WTC11 (cell line): ENCODE data around the gene HCST. TPM values are rescaled to one million over a fixed set of nuclear protein-coding genes. Genes with fewer than 3 reads are reported as not detected.

Source experiments
- ATF1 ChIP-seq: sonication (generic); formaldehyde crosslinking; IDR thresholded peaks from 2 replicates; pipeline ENCODE4 v1.8.1; 2023; ENCODE audit warnings: mild to moderate bottlenecking, moderate library complexity, missing genetic modification reagents
- ATF3 ChIP-seq: sonication (generic); formaldehyde crosslinking; conservative IDR thresholded peaks from 2 replicates; pipeline ENCODE4 v1.8.1; 2022; ENCODE audit warnings: mild to moderate bottlenecking, missing genetic modification reagents
- ATF6 ChIP-seq: sonication (generic); formaldehyde crosslinking; IDR thresholded peaks from 2 replicates; pipeline ENCODE4 v1.8.1; 2023; ENCODE audit warnings: mild to moderate bottlenecking, missing genetic modification reagents
- CREM ChIP-seq: sonication (generic); formaldehyde crosslinking; IDR thresholded peaks from 2 replicates; pipeline ENCODE4 v1.8.1; 2022; ENCODE audit warnings: mild to moderate bottlenecking, missing genetic modification reagents, moderate library complexity
- CTCF ChIP-seq: fragments of 200-600 bp; IDR thresholded peaks from 2 replicates; pipeline ENCODE4 v1.8.0; 2022; ENCODE audit warnings: antibody characterized with exemption
- ELF4 ChIP-seq: sonication (generic); formaldehyde crosslinking; IDR thresholded peaks from 2 replicates; pipeline ENCODE4 v1.8.1; 2022; ENCODE audit warnings: low read depth, mild to moderate bottlenecking, moderate library complexity, missing genetic modification reagents
- ETV6 ChIP-seq: sonication (generic); formaldehyde crosslinking; IDR thresholded peaks from 2 replicates; pipeline ENCODE4 v1.8.1; 2022; ENCODE audit warnings: mild to moderate bottlenecking, missing genetic modification reagents
- FOXK1 ChIP-seq: sonication (generic); formaldehyde crosslinking; IDR thresholded peaks from 2 replicates; pipeline ENCODE4 v1.8.0; 2022; ENCODE audit warnings: mild to moderate bottlenecking, moderate library complexity, missing genetic modification reagents
- JAZF1 ChIP-seq: fragments of 250-450 bp; sonication (Bioruptor Pico); IDR thresholded peaks from 2 replicates; pipeline ENCODE4 v1.9.0; 2021; ENCODE audit warnings: moderate library complexity, mild to moderate bottlenecking, inconsistent platforms
- MAX ChIP-seq: sonication (generic); formaldehyde crosslinking; IDR thresholded peaks from 2 replicates; pipeline ENCODE4 v1.8.0; 2022; ENCODE audit warnings: mild to moderate bottlenecking, missing genetic modification reagents
- MXD4 ChIP-seq: fragments of 250-450 bp; sonication (Bioruptor Pico); IDR thresholded peaks from 2 replicates; pipeline ENCODE4 v1.8.0; 2021; ENCODE audit warnings: mild to moderate bottlenecking, moderate library complexity, borderline replicate concordance
- MYBL2 ChIP-seq: sonication (generic); formaldehyde crosslinking; IDR thresholded peaks from 2 replicates; pipeline ENCODE4 v1.8.1; 2023; ENCODE audit warnings: mild to moderate bottlenecking, moderate library complexity, missing genetic modification reagents
- NFYB ChIP-seq: sonication (generic); formaldehyde crosslinking; conservative IDR thresholded peaks from 2 replicates; pipeline ENCODE4 v1.8.0; 2022; ENCODE audit warnings: low read depth, missing genetic modification reagents
- NR2C2 ChIP-seq: sonication (generic); formaldehyde crosslinking; IDR thresholded peaks from 2 replicates; pipeline ENCODE4 v1.8.0; 2022; ENCODE audit warnings: mild to moderate bottlenecking, missing genetic modification reagents
- NR3C1 ChIP-seq: sonication (generic); formaldehyde crosslinking; conservative IDR thresholded peaks from 2 replicates; pipeline ENCODE4 v1.8.1; 2023; ENCODE audit warnings: low read depth, mild to moderate bottlenecking, missing genetic modification reagents
- RORB ChIP-seq: fragments of 250-450 bp; sonication (Bioruptor Pico); IDR thresholded peaks from 2 replicates; pipeline ENCODE4 v1.9.0; 2021; ENCODE audit warnings: mild to moderate bottlenecking
- USF1 ChIP-seq: sonication (generic); formaldehyde crosslinking; IDR thresholded peaks from 2 replicates; pipeline ENCODE4 v1.8.0; 2022; ENCODE audit warnings: mild to moderate bottlenecking, missing genetic modification reagents
- ZMAT4 ChIP-seq: fragments of 250-450 bp; sonication (Bioruptor Pico); IDR thresholded peaks from 2 replicates; pipeline ENCODE4 v1.9.0; 2021; ENCODE audit warnings: mild to moderate bottlenecking
- ZNF121 ChIP-seq: sonication (generic); formaldehyde crosslinking; IDR thresholded peaks from 2 replicates; pipeline ENCODE4 v1.8.0; 2023; ENCODE audit warnings: missing genetic modification reagents
- ZNF232 ChIP-seq: sonication (generic); formaldehyde crosslinking; IDR thresholded peaks from 2 replicates; pipeline ENCODE4 v1.8.0; 2022; ENCODE audit warnings: mild to moderate bottlenecking, missing genetic modification reagents
- ZNF263 ChIP-seq: sonication (generic); formaldehyde crosslinking; IDR thresholded peaks from 2 replicates; pipeline ENCODE4 v1.8.1; 2022; ENCODE audit warnings: low read depth, mild to moderate bottlenecking, moderate library complexity, missing genetic modification reagents
- ZNF425 ChIP-seq: fragments of 250-450 bp; sonication (Bioruptor Pico); conservative IDR thresholded peaks from 2 replicates; pipeline ENCODE4 v1.9.0; 2021; ENCODE audit warnings: mild to moderate bottlenecking
- ZNF512 ChIP-seq: sonication (generic); formaldehyde crosslinking; IDR thresholded peaks from 2 replicates; pipeline ENCODE4 v1.8.1; 2022; ENCODE audit warnings: missing genetic modification reagents, borderline replicate concordance
- ZNF532 ChIP-seq: fragments of 250-450 bp; sonication (Bioruptor Pico); IDR thresholded peaks from 2 replicates; pipeline ENCODE4 v1.9.0; 2021; ENCODE audit warnings: mild to moderate bottlenecking, borderline replicate concordance
- total RNA-seq: library from RNA; stranded (reverse); gene quantifications from 3 replicates; pipeline ENCODE4 v1.2.3, GENCODE V29; 2021

The HCST gene
- total RNA-seq, 1 experiment from 2014 or later, result 1.9 TPM

- no peak for TF ChIP-seq MXD4 (CRISPR knock-in tag)
- no peak for TF ChIP-seq ELF4 (CRISPR knock-in tag)
- no peak for TF ChIP-seq NR3C1 (CRISPR knock-in tag)
- no peak for TF ChIP-seq ZNF263 (CRISPR knock-in tag)
- no peak for TF ChIP-seq RORB (CRISPR knock-in tag)
- no peak for TF ChIP-seq ATF6 (CRISPR knock-in tag)
- TF ChIP-seq FOXK1, result 0 out of 2 replicates have a peak, but pooled peaks have one; percentile 14
- no peak for TF ChIP-seq ZNF425 (CRISPR knock-in tag)
- TF ChIP-seq ATF3, result no peak
- TF ChIP-seq CREM (CRISPR knock-in tag), result no peak
- no peak for TF ChIP-seq ZMAT4 (CRISPR knock-in tag)
- TF ChIP-seq NFYB (CRISPR knock-in tag), result no peak
- TF ChIP-seq JAZF1 (CRISPR knock-in tag), result no peak
- 0 out of 2 replicates have a peak, but pooled peaks have one; percentile 3 for TF ChIP-seq ETV6 (CRISPR knock-in tag)
- TF ChIP-seq ZNF512 (CRISPR knock-in tag), result no peak
- no peak for TF ChIP-seq MYBL2 (CRISPR knock-in tag)
- TF ChIP-seq ZNF232 (CRISPR knock-in tag), result no peak
- 0 out of 2 replicates have a peak, but pooled peaks have one; percentile 13 for TF ChIP-seq MAX
- TF ChIP-seq USF1, result peak; percentile 72; the same call in 1 of the 2 replicates
- no peak for TF ChIP-seq NR2C2
- no peak for TF ChIP-seq CTCF
- no peak for TF ChIP-seq ZNF121 (CRISPR knock-in tag)
- no peak for TF ChIP-seq ZNF532 (CRISPR knock-in tag)
- no peak for TF ChIP-seq ATF1 (CRISPR knock-in tag)
Observed at GRCh38 chr19:35860818-35861639, 41.3 kb upstream of the HCST start (continued).
